ENCODE results near the gene SOS2. TPM values are rescaled to one million over a fixed set of nuclear protein-coding genes. Genes with fewer than 3 reads are reported as not detected.

The SOS2 gene
- total RNA-seq, 2 donors from 2014 or later = 23.7 to 31.0 TPM

- TF ChIP-seq CTCF (IDR thresholded peaks at IDR 0.05) = no peak
- peak overlapping the region; percentile 84 to 85 for H3K27ac ChIP-seq
- no peak for DNase-seq (ENCODE audit: low spot score)
- H3K36me3 ChIP-seq = peaks cover 30% of the 10 kb centered on the region
- no peak overlapping the region for H3K4me3 ChIP-seq
- H3K9me3 ChIP-seq = no peaks in the 10 kb centered on the region
- peaks cover 0 to 17% of the 10 kb centered on the region in 2 donors for H3K4me1 ChIP-seq
- H3K27me3 ChIP-seq = no peaks in the 10 kb centered on the region
Observed at GRCh38 chr14:50117456-50117855, 113.9 kb downstream of the SOS2 start.

GRCh38 chr14:50116966-50117365 lies 114.4 kb downstream of the SOS2 start:
- H3K4me3 ChIP-seq = peak overlapping the region; percentile 68 to 89
- H3K9me3 ChIP-seq = no peaks in the 10 kb centered on the region
- H3K4me1 ChIP-seq = peaks cover 0 to 17% of the 10 kb centered on the region in 2 donors
- TF ChIP-seq CTCF (IDR thresholded peaks at IDR 0.05) = no peak
- no peak for DNase-seq (ENCODE audit: low spot score)
- peaks cover 32% of the 10 kb centered on the region for H3K36me3 ChIP-seq
- H3K27me3 ChIP-seq = no peaks in the 10 kb centered on the region
- peak overlapping the region; percentile 84 to 85 for H3K27ac ChIP-seq

- Histone ChIP-seq H3K27me3 (no peaks in the 10 kb centered on the region), H3K4me3 (peak within 1 kb of the TSS; percentile 68 to 89), H3K36me3 (peaks cover 35% of the 10 kb centered on the region), H3K4me1 (peaks cover 0 to 17% of the 10 kb centered on the region in 2 donors), H3K9me3 (no peaks in the 10 kb centered on the region), H3K27ac (peak within 1 kb of the TSS; percentile 84 to 85)
- TF ChIP-seq CTCF (IDR thresholded peaks at IDR 0.05) = peak in 1 of 2 donors; percentile 24
- DNase-seq (ENCODE audit: low spot score) = peak; percentile 92
Observed at GRCh38 chr14:50116181-50116956, 115.0 kb downstream of the SOS2 start, which contains the start of gene VCPKMT. Gene VCPKMT, minus strand, starts transcription at chr14:50116572. Its CDS starts 20 bp downstream, at chr14:50116552.

- Histone ChIP-seq H3K4me3 (no peak overlapping the region), H3K27me3 (no peaks in the 10 kb centered on the region), H3K9me3 (no peaks in the 10 kb centered on the region), H3K36me3 (peaks cover 52% of the 10 kb centered on the region), H3K4me1 (peaks cover 0 to 17% of the 10 kb centered on the region in 2 donors), H3K27ac (no peak overlapping the region)
- DNase-seq (ENCODE audit: low spot score) = no peak
- TF ChIP-seq CTCF (IDR thresholded peaks at IDR 0.05) = no peak
Observed at GRCh38 chr14:50113381-50114035, 117.9 kb downstream of the SOS2 start.

- no peak for DNase-seq (ENCODE audit: low spot score)
- peaks cover 0 to 4% of the 10 kb centered on the region in 2 donors for H3K4me1 ChIP-seq
- TF ChIP-seq CTCF (IDR thresholded peaks at IDR 0.05) = no peak
- H3K4me3 ChIP-seq = no peak overlapping the region
- no peak overlapping the region for H3K27ac ChIP-seq
- no peaks in the 10 kb centered on the region for H3K9me3 ChIP-seq
- H3K27me3 ChIP-seq = no peaks in the 10 kb centered on the region
- peaks cover 56% of the 10 kb centered on the region for H3K36me3 ChIP-seq
Observed at GRCh38 chr14:50110323-50111037, 120.9 kb downstream of the SOS2 start.
